Glutamatergic neuron (in vitro differentiated cells): ENCODE data around the gene TMEM151B. TPM values are rescaled to one million over a fixed set of nuclear protein-coding genes. Genes with fewer than 3 reads are reported as not detected.
A peak's percentile ranks its signal among the peaks of the same experiment; 100 is the strongest.

Experiments used
- DNase-seq: peaks from one replicate; pipeline ENCODE4 v3.0.0; 2022
- H3K27ac Mint-ChIP-seq: one replicate; pipeline ENCODE4 v1.8.0; 2020; ENCODE audit warnings: mild to moderate bottlenecking, mixed read lengths, inconsistent platforms; ENCODE audit not compliant: unreplicated experiment
- H3K27me3 Mint-ChIP-seq: one replicate; pipeline ENCODE4 v1.8.0; 2020; ENCODE audit warnings: mild to moderate bottlenecking, moderate library complexity, mixed read lengths, inconsistent platforms; ENCODE audit not compliant: unreplicated experiment
- H3K36me3 Mint-ChIP-seq: one replicate; pipeline ENCODE4 v1.8.0; 2020; ENCODE audit warnings: mild to moderate bottlenecking, mixed read lengths, inconsistent platforms; ENCODE audit not compliant: unreplicated experiment
- H3K4me1 Mint-ChIP-seq: one replicate; pipeline ENCODE4 v1.8.0; 2020; ENCODE audit warnings: mild to moderate bottlenecking, low read depth, mixed read lengths, inconsistent platforms; ENCODE audit not compliant: unreplicated experiment
- H3K4me3 Mint-ChIP-seq: one replicate; pipeline ENCODE4 v1.8.0; 2020; ENCODE audit warnings: mild to moderate bottlenecking, mixed read lengths, inconsistent platforms; ENCODE audit not compliant: unreplicated experiment
- H3K9me3 Mint-ChIP-seq: one replicate; pipeline ENCODE4 v1.8.0; 2020; ENCODE audit warnings: mild to moderate bottlenecking, moderate library complexity, mixed read lengths, inconsistent platforms; ENCODE audit not compliant: unreplicated experiment
- total RNA-seq: library from RNA; stranded (reverse); fragmentation: NEBNext Ultra II Directional; extraction: Animal tissue kit (Norgen Biotek cat#: 25700); gene quantifications from one replicate; pipeline ENCODE4 v1.2.1, GENCODE V29; 2021; ENCODE audit not compliant: unreplicated experiment
- TF ChIP-seq, protein P1 (sequence below): fragments of 200-600 bp; sonication (generic); IDR thresholded peaks from one replicate; pipeline ENCODE4 v1.5.0; 2021; ENCODE audit not compliant: partially characterized antibody, unreplicated experiment

The TMEM151B gene
- total RNA-seq, 1 donor from 2014 or later, result 51.3 TPM

DNA sequence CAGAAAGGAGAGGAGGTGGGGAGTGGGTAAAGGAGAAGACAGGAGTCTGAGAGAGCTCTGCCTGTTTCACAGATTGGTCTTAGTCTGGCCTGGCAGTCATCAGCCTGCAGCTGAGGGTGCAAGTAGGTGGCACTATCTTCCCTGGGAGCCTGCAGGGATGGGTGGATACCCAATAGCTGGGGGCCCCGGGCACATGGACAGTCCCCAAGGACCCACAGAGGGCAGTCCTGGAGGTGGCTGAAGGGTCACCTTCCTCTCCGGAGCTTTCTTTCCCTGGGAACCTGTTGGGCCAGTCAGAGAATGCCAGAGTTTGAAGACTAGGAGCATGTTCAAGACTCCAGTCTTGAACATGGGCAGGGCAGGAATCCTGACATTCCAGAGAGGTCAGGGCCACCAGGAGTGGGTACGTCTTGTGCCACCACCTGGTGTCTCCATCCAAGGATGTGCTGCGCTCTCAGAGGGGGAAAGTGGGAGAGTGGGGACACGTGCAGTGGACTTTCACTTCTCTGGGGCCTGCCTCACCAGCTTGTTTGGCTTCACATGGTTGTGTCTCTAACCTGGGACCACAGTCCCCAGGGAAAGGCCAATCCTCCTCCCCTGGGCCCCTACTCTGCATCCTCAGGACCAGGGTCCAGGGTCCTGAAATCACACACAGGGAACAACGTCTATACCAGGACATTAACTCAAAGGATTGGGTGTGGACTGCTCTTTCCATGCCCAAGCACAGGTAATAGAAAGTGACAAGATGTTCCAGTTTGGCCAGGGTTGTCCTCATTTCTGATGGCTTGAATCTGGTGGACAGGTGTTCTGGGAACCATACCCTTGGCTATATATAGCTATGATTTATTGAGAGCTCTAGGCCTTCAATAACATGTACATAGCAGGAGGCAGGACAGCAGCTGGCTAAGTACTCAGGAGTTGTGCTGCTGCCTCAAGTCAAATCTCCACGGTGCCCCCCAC, 24.9 kb downstream of the TMEM151B start:
- peaks cover 8% of the 10 kb centered on the region for H3K9me3 Mint-ChIP-seq
- no peaks in the 10 kb centered on the region for H3K36me3 Mint-ChIP-seq
- peaks cover under 1% of the 10 kb centered on the region for H3K4me1 Mint-ChIP-seq
- H3K27ac Mint-ChIP-seq, result no peak overlapping the region
- TF ChIP-seq, protein P1, sequence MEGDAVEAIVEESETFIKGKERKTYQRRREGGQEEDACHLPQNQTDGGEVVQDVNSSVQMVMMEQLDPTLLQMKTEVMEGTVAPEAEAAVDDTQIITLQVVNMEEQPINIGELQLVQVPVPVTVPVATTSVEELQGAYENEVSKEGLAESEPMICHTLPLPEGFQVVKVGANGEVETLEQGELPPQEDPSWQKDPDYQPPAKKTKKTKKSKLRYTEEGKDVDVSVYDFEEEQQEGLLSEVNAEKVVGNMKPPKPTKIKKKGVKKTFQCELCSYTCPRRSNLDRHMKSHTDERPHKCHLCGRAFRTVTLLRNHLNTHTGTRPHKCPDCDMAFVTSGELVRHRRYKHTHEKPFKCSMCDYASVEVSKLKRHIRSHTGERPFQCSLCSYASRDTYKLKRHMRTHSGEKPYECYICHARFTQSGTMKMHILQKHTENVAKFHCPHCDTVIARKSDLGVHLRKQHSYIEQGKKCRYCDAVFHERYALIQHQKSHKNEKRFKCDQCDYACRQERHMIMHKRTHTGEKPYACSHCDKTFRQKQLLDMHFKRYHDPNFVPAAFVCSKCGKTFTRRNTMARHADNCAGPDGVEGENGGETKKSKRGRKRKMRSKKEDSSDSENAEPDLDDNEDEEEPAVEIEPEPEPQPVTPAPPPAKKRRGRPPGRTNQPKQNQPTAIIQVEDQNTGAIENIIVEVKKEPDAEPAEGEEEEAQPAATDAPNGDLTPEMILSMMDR, result no peak
- DNase-seq, result no peak
- peaks cover 14% of the 10 kb centered on the region for H3K27me3 Mint-ChIP-seq
- H3K4me3 Mint-ChIP-seq, result no peak overlapping the region

DNA sequence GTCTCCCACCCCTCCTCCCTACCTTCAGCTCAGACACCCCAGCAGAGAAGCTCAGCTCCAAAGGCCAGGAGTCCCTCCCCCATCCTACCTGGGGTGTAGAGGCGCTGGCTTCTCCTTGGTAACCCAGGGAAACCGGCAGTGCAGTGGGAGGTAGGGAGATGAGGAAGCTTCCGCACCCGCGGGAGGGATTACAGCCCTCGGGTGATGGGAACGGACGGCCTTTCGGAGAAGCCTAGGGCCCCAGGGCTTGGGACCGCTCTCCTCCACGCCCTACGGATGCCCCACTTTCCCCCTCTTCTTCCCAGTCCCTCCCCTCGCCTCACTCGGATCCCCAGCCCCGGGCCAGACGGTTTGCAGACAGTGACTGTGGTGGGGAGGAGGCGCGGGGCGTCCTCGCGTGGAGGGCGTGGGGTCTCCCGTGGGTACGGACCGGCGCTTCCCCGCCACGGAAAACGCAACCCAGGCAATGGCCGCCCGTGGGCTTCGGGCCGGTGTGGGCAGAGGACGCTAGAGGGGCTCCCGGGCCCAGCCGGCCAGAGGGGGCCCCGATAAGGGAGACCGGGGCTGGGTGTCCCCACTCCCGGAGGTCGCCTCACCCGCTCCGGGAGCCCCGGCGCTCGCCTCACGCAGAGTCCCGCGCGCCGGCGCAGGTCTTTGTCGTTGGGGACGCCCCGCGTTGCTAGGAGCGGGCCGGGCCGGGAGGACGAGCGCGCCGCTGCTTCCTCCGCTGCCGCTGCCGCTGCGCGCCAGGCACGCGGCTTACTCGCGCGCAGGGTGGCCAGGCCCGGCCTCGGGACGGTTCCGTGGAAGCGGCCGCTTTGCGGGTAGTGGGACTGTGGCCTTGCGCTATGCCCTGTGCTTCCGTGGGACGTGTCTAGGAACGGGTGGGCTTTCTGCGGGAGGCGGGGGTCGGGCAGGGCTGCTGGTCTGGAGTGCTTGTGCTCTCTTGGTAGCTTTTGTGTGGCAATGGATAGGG, 27.1 kb downstream of the TMEM151B start:
- Mint-ChIP-seq H3K27ac (no peak overlapping the region), H3K4me1 (no peaks in the 10 kb centered on the region), H3K36me3 (no peaks in the 10 kb centered on the region), H3K4me3 (peak overlapping the region; percentile 77), H3K27me3 (peaks cover 13% of the 10 kb centered on the region), H3K9me3 (peaks cover 9% of the 10 kb centered on the region)
- TF ChIP-seq, protein P1, result no peak
- peak; percentile 81 for DNase-seq

DNA sequence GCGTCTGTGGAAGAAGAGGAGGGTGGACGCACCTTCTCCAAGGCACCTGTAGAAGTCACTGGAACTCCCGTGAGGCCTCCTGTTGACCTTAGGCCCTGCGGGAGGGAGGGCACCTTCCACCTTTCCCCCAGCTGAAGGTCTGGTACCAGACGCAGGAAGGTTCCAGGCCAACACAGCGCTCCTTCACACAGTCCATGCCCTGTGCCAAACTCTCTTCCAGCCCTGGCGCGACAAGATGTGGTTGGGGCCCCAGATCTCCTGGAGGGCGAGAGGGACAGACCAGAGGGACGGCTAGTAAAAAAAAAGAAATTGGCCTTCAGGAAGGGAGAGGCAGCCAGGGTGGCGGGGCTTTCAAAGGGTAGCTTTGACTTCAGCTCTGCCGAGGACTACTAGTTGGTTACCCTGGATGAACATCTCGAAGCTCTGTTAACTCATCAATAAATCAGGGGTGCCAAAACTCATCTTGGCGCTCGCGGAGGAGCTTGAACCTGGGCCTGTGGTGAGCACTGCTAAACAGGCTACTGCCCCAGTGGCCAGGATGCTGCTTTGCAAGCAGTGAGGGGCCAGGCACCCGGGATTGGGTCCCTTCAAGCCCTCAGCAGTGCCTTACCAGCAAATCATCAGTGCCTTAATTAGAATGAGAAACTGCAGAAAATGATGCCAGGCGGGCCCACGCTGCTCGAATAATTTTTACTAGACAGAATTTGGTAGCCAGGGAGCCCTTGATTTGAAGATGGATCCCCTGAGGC, 28.0 kb downstream of the TMEM151B start:
- peak overlapping the region; percentile 77 for H3K4me3 Mint-ChIP-seq
- TF ChIP-seq, protein P1, result no peak
- no peaks in the 10 kb centered on the region for H3K4me1 Mint-ChIP-seq
- H3K9me3 Mint-ChIP-seq, result peaks cover 7% of the 10 kb centered on the region
- H3K27me3 Mint-ChIP-seq, result peaks cover 10% of the 10 kb centered on the region
- no peaks in the 10 kb centered on the region for H3K36me3 Mint-ChIP-seq
- no peak for DNase-seq
- H3K27ac Mint-ChIP-seq, result no peak overlapping the region

DNA sequence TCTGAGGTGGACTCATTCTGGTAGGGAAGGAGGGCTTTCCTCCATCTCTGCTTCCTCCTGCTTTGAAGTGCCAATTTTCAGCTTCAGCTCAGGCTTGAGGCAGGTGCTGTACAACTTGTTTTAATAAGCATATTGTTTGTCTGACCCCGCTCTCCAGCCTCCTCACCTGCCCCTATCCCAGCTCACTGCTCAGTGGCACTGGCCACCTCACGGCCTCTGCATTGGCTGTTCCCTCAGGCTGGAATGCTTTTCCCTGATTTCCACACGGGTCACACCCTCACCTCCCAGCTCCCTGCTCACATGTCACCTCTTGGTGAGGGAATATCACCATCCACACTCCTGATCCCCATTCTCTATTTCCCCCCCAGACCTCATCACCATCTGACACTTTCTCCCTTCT, 28.6 kb downstream of the TMEM151B start:
- H3K27ac Mint-ChIP-seq, result no peak overlapping the region
- no peaks in the 10 kb centered on the region for H3K4me1 Mint-ChIP-seq
- peak overlapping the region; percentile 77 for H3K4me3 Mint-ChIP-seq
- H3K27me3 Mint-ChIP-seq, result peaks cover 13% of the 10 kb centered on the region
- H3K36me3 Mint-ChIP-seq, result no peaks in the 10 kb centered on the region
- H3K9me3 Mint-ChIP-seq, result peaks cover 7% of the 10 kb centered on the region
- DNase-seq, result no peak
- TF ChIP-seq, protein P1, result no peak
